A673 (cell line): ENCODE data around the gene AKNA. TPM values are rescaled to one million over a fixed set of nuclear protein-coding genes. Genes with fewer than 3 reads are reported as not detected.

ENCODE experiments used
- BruUV-seq: library from RNA; stranded (reverse); fragments of 400-500 nt; replicated peaks from 2 replicates; lab custom pipeline; 2021; lab: Mats Ljungman, UMichigan
- CTCF ChIA-PET: fragments of 300-600 bp; sonication (Branson Sonifier 250); formaldehyde crosslinking; loops from one replicate; lab custom pipeline; 2022; ENCODE audit warnings: antibody characterized with exemption; lab: Charles Lee
- POLR2A ChIA-PET: fragments of 300-600 bp; sonication (Branson Sonifier 250); formaldehyde crosslinking; loops from one replicate; lab custom pipeline; 2022; ENCODE audit warnings: antibody characterized with exemption; ENCODE audit not compliant: low non-redundant PET; lab: Charles Lee
- DNase-seq: peaks from one replicate; pipeline ENCODE4 v3.0.0-alpha.2; 2015; ENCODE audit warnings: low spot score
- H3K27ac ChIP-seq: fragments of 200-600 bp; sonication (generic); 2 replicates; pipeline ENCODE4 v1.5.1; 2016; ENCODE audit warnings: mixed run types, low read depth, mild to moderate bottlenecking, mixed read lengths, antibody characterized with exemption, low read length; ENCODE audit not compliant: poor library complexity, severe bottlenecking
- H3K27me3 ChIP-seq: fragments of 200-600 bp; sonication (generic); replicated peaks from 2 replicates; pipeline ENCODE4 v1.6.1; 2017; ENCODE audit warnings: mixed run types, low read depth, mild to moderate bottlenecking, mixed read lengths, antibody characterized with exemption, low read length; ENCODE audit not compliant: insufficient read depth, poor library complexity
- H3K36me3 ChIP-seq: fragments of 200-600 bp; sonication (generic); 2 replicates; pipeline ENCODE4 v1.6.1; 2016; ENCODE audit warnings: mixed run types, mild to moderate bottlenecking, mixed read lengths, antibody characterized with exemption, low read length; ENCODE audit not compliant: insufficient read depth, poor library complexity, severe bottlenecking
- H3K4me1 ChIP-seq: fragments of 200-600 bp; sonication (generic); 2 replicates; pipeline ENCODE4 v1.6.1; 2017; ENCODE audit warnings: mixed run types, mild to moderate bottlenecking, mixed read lengths, antibody characterized with exemption, low read length; ENCODE audit not compliant: insufficient read depth, poor library complexity, severe bottlenecking
- H3K4me3 ChIP-seq: fragments of 200-600 bp; sonication (generic); 2 replicates; pipeline ENCODE4 v1.5.1; 2016; ENCODE audit warnings: low read depth, mixed run types, mild to moderate bottlenecking, mixed read lengths, low read length; ENCODE audit not compliant: poor library complexity, severe bottlenecking
- H3K9me3 ChIP-seq: fragments of 200-600 bp; sonication (generic); 2 replicates; pipeline ENCODE4 v1.6.1; 2016; ENCODE audit warnings: mixed run types, low read depth, mild to moderate bottlenecking, mixed read lengths, antibody characterized with exemption, low read length; ENCODE audit not compliant: poor library complexity, severe bottlenecking
- CTCF ChIP-seq: fragments of 300-800, 200-600 bp; sonication (generic); conservative IDR thresholded peaks from 2 replicates; pipeline ENCODE4 v1.5.1; 2017; ENCODE audit warnings: low read depth, mild to moderate bottlenecking, antibody characterized with exemption, low read length, moderate library complexity, mixed read lengths
- EZH2 ChIP-seq: fragments of 200-600 bp; sonication (generic); IDR thresholded peaks from 2 replicates; pipeline ENCODE4 v1.6.1; 2017; ENCODE audit warnings: borderline replicate concordance, low read depth, mild to moderate bottlenecking, mixed read lengths, antibody characterized with exemption, low read length; ENCODE audit not compliant: poor library complexity, severe bottlenecking
- intact Hi-C: fragments of 100-400 bp; cut with micrococcal nuclease; formaldehyde crosslinking; loops from one replicate; pipeline ENCODE4 v1.10.0; 2022; ENCODE audit not compliant: unreplicated experiment
- total RNA-seq: library from RNA; stranded (reverse); gene quantifications from 2 replicates; pipeline ENCODE4 v1.2.3, GENCODE V29; 2021

AKNA gene
- total RNA-seq, 1 experiment from 2014 or later, result 20.4 TPM

DNA sequence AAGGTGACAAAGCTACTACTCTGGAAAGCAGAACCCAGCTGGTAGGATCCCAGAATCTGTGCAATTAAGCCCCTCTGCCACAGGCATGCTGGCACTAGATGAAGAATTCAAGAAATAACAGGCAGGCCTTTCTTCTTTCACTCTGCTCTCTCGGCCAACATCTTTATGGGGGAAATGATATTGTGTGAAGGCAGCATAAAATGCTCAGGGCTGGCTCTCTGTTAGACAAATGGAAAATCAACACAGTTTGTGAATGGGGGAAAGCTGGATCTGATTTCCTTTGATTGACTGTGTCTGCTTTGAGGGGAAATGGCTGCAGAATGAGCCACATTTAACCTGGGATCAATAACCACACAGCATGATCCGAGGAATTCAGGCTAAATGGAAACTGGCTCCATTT is 29.1 kb upstream of the AKNA start:
- Histone ChIP-seq H3K4me1 (no peaks in the 10 kb centered on the region), H3K27ac (no peak overlapping the region), H3K36me3 (no peaks in the 10 kb centered on the region), H3K4me3 (no peak overlapping the region), H3K27me3 (no peaks in the 10 kb centered on the region), H3K9me3 (no peaks in the 10 kb centered on the region)
- ChIA-PET POLR2A (no interaction called here), CTCF (no interaction called here)
- no TSS peak for BruUV-seq
- intact Hi-C loops, result no loop called here
- TF ChIP-seq EZH2 (no peak), CTCF (no peak)
- no peak for DNase-seq

GRCh38 chr9:114416290-114416689 is 28.5 kb upstream of the AKNA start:
- TF ChIP-seq CTCF (no peak), EZH2 (no peak)
- H3K4me1 ChIP-seq, result no peaks in the 10 kb centered on the region
- DNase-seq, result no peak
- H3K27me3 ChIP-seq, result no peaks in the 10 kb centered on the region
- no TSS peak for BruUV-seq
- H3K36me3 ChIP-seq, result no peaks in the 10 kb centered on the region
- no peak overlapping the region for H3K27ac ChIP-seq
- intact Hi-C loops, result no loop called here
- ChIA-PET POLR2A (no interaction called here), CTCF (interaction anchor here (0.6 kb wide), 1 partner anchor 86 kb away, joined by 3 read pairs; no protein-coding TSS in a partner anchor)
- H3K9me3 ChIP-seq, result no peaks in the 10 kb centered on the region
- no peak overlapping the region for H3K4me3 ChIP-seq

DNA sequence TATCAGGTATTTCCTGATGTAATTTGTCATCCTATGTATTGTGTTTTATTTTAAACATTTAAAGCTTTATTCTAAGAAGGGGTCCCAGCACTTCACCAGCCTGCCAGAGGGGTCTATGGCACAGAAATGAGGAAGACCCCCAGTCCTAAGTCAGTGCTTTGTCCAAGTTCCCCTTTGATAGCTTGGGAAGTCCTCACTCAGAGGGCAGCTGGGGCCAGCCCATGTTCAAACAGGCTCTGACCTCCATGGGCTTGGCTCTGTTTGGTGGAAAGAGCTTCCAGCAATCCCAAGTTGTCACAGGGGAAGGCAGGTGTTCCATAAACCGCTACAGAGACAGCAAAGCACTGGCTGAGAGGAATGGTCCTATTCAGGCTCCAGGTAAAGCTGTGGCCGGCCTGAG is 26.6 kb upstream of the AKNA start:
- no peak for TF ChIP-seq EZH2
- TF ChIP-seq CTCF, result no peak
- Histone ChIP-seq H3K4me3 (no peak overlapping the region), H3K27ac (no peak overlapping the region), H3K4me1 (no peaks in the 10 kb centered on the region), H3K27me3 (no peaks in the 10 kb centered on the region), H3K36me3 (no peaks in the 10 kb centered on the region), H3K9me3 (no peaks in the 10 kb centered on the region)
- DNase-seq, result no peak
- ChIA-PET POLR2A (interaction anchor here (0.5 kb wide), 1 partner anchor 217 kb away, joined by 21 read pairs; no protein-coding TSS in a partner anchor), CTCF (interaction anchor here (1.5 kb wide), 1 partner anchor 8 kb away, joined by 7 read pairs; no protein-coding TSS in a partner anchor)
- no TSS peak for BruUV-seq
- intact Hi-C loops, result no loop called here
